IPS-15b (cell line): ENCODE results near the gene PRKAR1B.

Experiments used
- H3K27me3 ChIP-seq: one replicate; pipeline ENCODE4 v1.6.1; 2013; ENCODE audit warnings: low read length; ENCODE audit not compliant: control insufficient read depth, insufficient read depth
- H3K36me3 ChIP-seq: one replicate; pipeline ENCODE4 v1.6.1; 2013; ENCODE audit warnings: low read length; ENCODE audit not compliant: control insufficient read depth, insufficient read depth
- H3K4me1 ChIP-seq: one replicate; pipeline ENCODE4 v1.6.1; 2013; ENCODE audit warnings: mild to moderate bottlenecking, low read length; ENCODE audit not compliant: control insufficient read depth, insufficient read depth
- H3K4me3 ChIP-seq: one replicate; pipeline ENCODE4 v1.5.1; 2013; ENCODE audit warnings: low read depth, low read length
- H3K9ac ChIP-seq: one replicate; pipeline ENCODE4 v1.6.1; 2013; ENCODE audit warnings: low read depth, mild to moderate bottlenecking, low read length
- H3K9me3 ChIP-seq: one replicate; pipeline ENCODE4 v1.6.1; 2013; ENCODE audit warnings: mild to moderate bottlenecking, low read length; ENCODE audit not compliant: control insufficient read depth, insufficient read depth

The PRKAR1B gene

DNA sequence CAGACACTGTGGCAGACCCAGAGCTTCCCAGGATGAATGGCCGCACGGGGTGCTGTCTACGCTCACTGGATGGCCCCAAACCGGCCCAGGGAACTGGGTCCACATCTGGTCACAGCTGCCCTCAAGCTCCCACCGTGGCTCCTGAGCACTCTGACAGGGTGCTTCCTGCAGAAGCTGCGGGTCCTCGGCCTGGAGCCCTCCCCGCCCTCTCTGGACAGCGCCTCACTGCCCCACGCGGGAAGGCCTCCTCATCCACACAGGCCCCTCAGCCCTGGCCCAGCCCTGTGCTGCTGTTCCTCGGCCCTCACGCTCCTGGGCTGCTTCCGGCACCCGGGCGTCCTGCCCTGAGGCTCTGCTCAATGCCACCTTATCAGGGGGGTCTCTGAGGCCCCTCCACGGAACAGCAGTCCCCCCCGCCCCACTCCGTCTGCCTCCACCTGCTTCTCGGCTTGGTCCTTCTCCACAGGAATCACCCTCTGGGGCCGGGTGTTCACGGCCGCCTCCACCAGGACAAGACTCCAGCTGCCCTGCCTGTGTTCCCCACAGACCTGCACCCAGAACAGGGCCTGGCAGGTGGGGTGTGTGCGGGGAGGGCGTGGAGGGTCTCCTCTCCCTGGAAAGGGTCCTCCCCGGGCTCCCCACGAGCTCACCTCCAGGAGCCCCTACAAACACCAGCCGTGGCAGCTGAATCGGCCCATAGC lies 132.0 kb downstream of the PRKAR1B start:
- H3K9ac ChIP-seq: no peak overlapping the region
- no peaks in the 10 kb centered on the region for H3K9me3 ChIP-seq
- H3K36me3 ChIP-seq: peaks cover 16% of the 10 kb centered on the region
- H3K4me1 ChIP-seq: no peaks in the 10 kb centered on the region
- H3K27me3 ChIP-seq: no peaks in the 10 kb centered on the region
- H3K4me3 ChIP-seq: no peak overlapping the region

GRCh38 chr7:594212-594913 lies 132.7 kb downstream of the PRKAR1B start:
- Histone ChIP-seq H3K4me1 (no peaks in the 10 kb centered on the region), H3K36me3 (peaks cover 20% of the 10 kb centered on the region), H3K9me3 (no peaks in the 10 kb centered on the region), H3K9ac (no peak overlapping the region), H3K27me3 (no peaks in the 10 kb centered on the region), H3K4me3 (no peak overlapping the region)

GRCh38 chr7:593324-594115 lies 133.6 kb downstream of the PRKAR1B start:
- no peaks in the 10 kb centered on the region for H3K4me1 ChIP-seq
- no peak overlapping the region for H3K9ac ChIP-seq
- no peaks in the 10 kb centered on the region for H3K9me3 ChIP-seq
- no peaks in the 10 kb centered on the region for H3K27me3 ChIP-seq
- H3K36me3 ChIP-seq: peaks cover 28% of the 10 kb centered on the region
- no peak overlapping the region for H3K4me3 ChIP-seq

- no peaks in the 10 kb centered on the region for H3K27me3 ChIP-seq
- H3K9me3 ChIP-seq: no peaks in the 10 kb centered on the region
- H3K4me3 ChIP-seq: no peak overlapping the region
- no peaks in the 10 kb centered on the region for H3K4me1 ChIP-seq
- H3K36me3 ChIP-seq: peaks cover 31% of the 10 kb centered on the region
- H3K9ac ChIP-seq: no peak overlapping the region
These were observed 135.0 kb downstream of the PRKAR1B start for GRCh38 chr7:591856-592628.

GRCh38 chr7:590731-591551 lies 136.1 kb downstream of the PRKAR1B start:
- Histone ChIP-seq H3K27me3 (no peaks in the 10 kb centered on the region), H3K36me3 (peaks cover 29% of the 10 kb centered on the region), H3K9ac (no peak overlapping the region), H3K4me3 (no peak overlapping the region), H3K4me1 (no peaks in the 10 kb centered on the region), H3K9me3 (no peaks in the 10 kb centered on the region)

- Histone ChIP-seq H3K4me1 (no peaks in the 10 kb centered on the region), H3K27me3 (no peaks in the 10 kb centered on the region), H3K9me3 (no peaks in the 10 kb centered on the region), H3K36me3 (peaks cover 27% of the 10 kb centered on the region), H3K4me3 (no peak overlapping the region), H3K9ac (no peak overlapping the region)
These were observed 137.1 kb downstream of the PRKAR1B start for GRCh38 chr7:589781-590575.

- no peaks in the 10 kb centered on the region for H3K4me1 ChIP-seq
- no peak overlapping the region for H3K9ac ChIP-seq
- H3K27me3 ChIP-seq: no peaks in the 10 kb centered on the region
- no peak overlapping the region for H3K4me3 ChIP-seq
- no peaks in the 10 kb centered on the region for H3K9me3 ChIP-seq
- peaks cover 35% of the 10 kb centered on the region for H3K36me3 ChIP-seq
These were observed 139.3 kb downstream of the PRKAR1B start for GRCh38 chr7:587767-588166.

- H3K36me3 ChIP-seq: peaks cover 42% of the 10 kb centered on the region
- no peak overlapping the region for H3K9ac ChIP-seq
- no peaks in the 10 kb centered on the region for H3K9me3 ChIP-seq
- H3K4me3 ChIP-seq: no peak overlapping the region
- no peaks in the 10 kb centered on the region for H3K27me3 ChIP-seq
- H3K4me1 ChIP-seq: no peaks in the 10 kb centered on the region
These were observed 140.6 kb downstream of the PRKAR1B start for GRCh38 chr7:586494-586893.

GRCh38 chr7:585873-586272 lies 141.2 kb downstream of the PRKAR1B start:
- Histone ChIP-seq H3K36me3 (peaks cover 42% of the 10 kb centered on the region), H3K9me3 (no peaks in the 10 kb centered on the region), H3K4me3 (no peak overlapping the region), H3K27me3 (no peaks in the 10 kb centered on the region), H3K9ac (no peak overlapping the region), H3K4me1 (no peaks in the 10 kb centered on the region)

- no peaks in the 10 kb centered on the region for H3K9me3 ChIP-seq
- H3K4me3 ChIP-seq: no peak overlapping the region
- H3K4me1 ChIP-seq: no peaks in the 10 kb centered on the region
- no peak overlapping the region for H3K9ac ChIP-seq
- peaks cover 42% of the 10 kb centered on the region for H3K36me3 ChIP-seq
- no peaks in the 10 kb centered on the region for H3K27me3 ChIP-seq
These were observed 141.8 kb downstream of the PRKAR1B start for GRCh38 chr7:585229-585711.
